Tibial nerve (tissue), 3 donors: ENCODE data around the gene ARID5A.

Experiments
- POLR2A ChIP-seq, 2 donors: fragments of 450-650 bp; IDR thresholded peaks; one replicate each; pipeline ENCODE4 v1.6.1; 2017; ENCODE audit warnings: antibody characterized with exemption in 2 of 2, mild to moderate bottlenecking in 2 of 2, moderate library complexity in 2 of 2
- TF ChIP-seq, protein P1 (sequence below), 5 experiments: fragments of 200-600 bp in 3 of 5; fragments of 450-650 bp in 2 of 5; sonication (generic) in 3 of 5; IDR thresholded peaks; one replicate each; pipeline ENCODE4 v1.5.1; 2016 to 2019; ENCODE audit warnings: antibody characterized with exemption in 5 of 5, mild to moderate bottlenecking in 3 of 5, moderate library complexity in 2 of 5

DNA sequence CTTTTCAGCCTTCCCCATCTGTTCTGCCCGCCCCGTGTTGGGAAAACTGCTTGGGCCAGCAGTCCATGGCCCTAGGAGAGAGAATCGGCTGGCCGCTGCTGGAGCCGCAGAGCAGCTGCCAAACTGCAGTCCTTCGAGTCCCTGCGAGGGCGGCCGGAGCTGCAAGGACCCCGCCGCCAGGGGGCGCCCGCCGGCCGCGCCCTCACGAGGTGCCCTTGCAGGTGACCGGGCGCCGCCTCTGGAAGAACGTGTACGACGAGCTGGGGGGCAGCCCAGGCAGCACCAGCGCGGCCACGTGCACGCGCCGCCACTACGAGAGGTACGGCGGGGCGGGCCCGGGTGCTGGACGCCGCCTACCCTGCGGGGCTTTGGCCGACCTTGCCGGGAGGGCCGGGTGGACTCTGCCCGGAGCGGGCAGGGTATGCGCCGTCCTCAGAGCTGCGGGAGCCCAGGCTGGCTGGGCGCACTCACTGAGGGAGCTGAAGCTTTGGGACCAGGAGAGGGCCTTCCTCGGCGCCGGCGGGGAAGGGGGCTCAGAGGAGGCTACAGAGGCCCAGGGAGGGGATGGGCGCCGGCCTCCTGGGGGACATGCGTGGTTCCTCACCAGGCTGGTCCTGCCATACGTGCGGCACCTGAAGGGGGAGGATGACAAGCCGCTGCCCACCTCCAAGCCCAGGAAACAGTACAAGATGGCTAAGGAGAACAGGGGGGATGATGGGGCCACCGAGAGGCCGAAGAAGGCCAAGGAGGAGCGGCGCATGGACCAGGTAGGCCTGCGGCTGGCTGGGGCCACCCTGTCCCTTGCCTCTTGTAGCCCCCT lies 13.6 kb downstream of the ARID5A start:
- no peak for TF ChIP-seq POLR2A (IDR thresholded peaks at IDR 0.05)
- TF ChIP-seq, protein P1, sequence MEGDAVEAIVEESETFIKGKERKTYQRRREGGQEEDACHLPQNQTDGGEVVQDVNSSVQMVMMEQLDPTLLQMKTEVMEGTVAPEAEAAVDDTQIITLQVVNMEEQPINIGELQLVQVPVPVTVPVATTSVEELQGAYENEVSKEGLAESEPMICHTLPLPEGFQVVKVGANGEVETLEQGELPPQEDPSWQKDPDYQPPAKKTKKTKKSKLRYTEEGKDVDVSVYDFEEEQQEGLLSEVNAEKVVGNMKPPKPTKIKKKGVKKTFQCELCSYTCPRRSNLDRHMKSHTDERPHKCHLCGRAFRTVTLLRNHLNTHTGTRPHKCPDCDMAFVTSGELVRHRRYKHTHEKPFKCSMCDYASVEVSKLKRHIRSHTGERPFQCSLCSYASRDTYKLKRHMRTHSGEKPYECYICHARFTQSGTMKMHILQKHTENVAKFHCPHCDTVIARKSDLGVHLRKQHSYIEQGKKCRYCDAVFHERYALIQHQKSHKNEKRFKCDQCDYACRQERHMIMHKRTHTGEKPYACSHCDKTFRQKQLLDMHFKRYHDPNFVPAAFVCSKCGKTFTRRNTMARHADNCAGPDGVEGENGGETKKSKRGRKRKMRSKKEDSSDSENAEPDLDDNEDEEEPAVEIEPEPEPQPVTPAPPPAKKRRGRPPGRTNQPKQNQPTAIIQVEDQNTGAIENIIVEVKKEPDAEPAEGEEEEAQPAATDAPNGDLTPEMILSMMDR (IDR thresholded peaks at IDR 0.05): peak in 3 of 5 experiments; percentile 17 to 44 (median 22)
